ENCODE data around the gene WDFY3.

DNA sequence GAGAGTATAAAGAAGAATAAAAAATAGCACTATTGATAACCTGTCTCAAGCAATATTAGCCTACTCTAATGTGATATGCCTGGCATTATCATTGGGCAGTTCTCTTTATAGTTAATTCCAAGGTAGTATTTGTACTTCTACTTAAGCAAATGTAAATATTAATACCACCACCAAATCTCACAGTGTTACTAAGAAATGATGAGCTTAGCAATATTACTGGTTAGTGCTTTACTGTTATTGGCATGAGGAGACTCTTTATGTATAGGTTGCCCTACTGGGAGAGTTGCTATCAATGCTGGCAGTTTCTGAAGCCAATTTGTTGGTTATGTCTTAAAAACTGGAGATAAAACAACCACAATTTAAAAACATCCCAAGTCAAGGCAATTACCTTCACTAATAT lies 227.9 kb downstream of the WDFY3 start:
- TF ChIP-seq, protein P1, sequence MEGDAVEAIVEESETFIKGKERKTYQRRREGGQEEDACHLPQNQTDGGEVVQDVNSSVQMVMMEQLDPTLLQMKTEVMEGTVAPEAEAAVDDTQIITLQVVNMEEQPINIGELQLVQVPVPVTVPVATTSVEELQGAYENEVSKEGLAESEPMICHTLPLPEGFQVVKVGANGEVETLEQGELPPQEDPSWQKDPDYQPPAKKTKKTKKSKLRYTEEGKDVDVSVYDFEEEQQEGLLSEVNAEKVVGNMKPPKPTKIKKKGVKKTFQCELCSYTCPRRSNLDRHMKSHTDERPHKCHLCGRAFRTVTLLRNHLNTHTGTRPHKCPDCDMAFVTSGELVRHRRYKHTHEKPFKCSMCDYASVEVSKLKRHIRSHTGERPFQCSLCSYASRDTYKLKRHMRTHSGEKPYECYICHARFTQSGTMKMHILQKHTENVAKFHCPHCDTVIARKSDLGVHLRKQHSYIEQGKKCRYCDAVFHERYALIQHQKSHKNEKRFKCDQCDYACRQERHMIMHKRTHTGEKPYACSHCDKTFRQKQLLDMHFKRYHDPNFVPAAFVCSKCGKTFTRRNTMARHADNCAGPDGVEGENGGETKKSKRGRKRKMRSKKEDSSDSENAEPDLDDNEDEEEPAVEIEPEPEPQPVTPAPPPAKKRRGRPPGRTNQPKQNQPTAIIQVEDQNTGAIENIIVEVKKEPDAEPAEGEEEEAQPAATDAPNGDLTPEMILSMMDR (IDR thresholded peaks at IDR 0.05): no peak
- TF ChIP-seq MAZ (IDR thresholded peaks at IDR 0.05; ENCODE audit: borderline replicate concordance, low read depth, low read length): no peak
